LNCaP clone FGC (cell line): Measurements from ENCODE around the gene GABRD.
"Not testable (repeated sequence)": the region's sequence is repeated elsewhere in the genome, so short reads cannot be mapped to it uniquely, and the experiment has no call there.

Source experiments
- DNase-seq: peaks from one replicate; pipeline ENCODE4 v3.0.0-alpha.2; 2011; ENCODE audit warnings: low read depth
- H3K4me3 ChIP-seq: 2 replicates; pipeline ENCODE4 v1.5.1; 2011; ENCODE audit warnings: mild to moderate bottlenecking, low read depth, low read length, control low read depth
- TF ChIP-seq, protein P1 (sequence below): IDR thresholded peaks from 2 replicates; pipeline ENCODE4 v1.5.1; 2012; ENCODE audit warnings: mild to moderate bottlenecking; ENCODE audit not compliant: control insufficient read depth, insufficient read depth; ENCODE audit errors: extremely low read depth

Gene GABRD

DNA sequence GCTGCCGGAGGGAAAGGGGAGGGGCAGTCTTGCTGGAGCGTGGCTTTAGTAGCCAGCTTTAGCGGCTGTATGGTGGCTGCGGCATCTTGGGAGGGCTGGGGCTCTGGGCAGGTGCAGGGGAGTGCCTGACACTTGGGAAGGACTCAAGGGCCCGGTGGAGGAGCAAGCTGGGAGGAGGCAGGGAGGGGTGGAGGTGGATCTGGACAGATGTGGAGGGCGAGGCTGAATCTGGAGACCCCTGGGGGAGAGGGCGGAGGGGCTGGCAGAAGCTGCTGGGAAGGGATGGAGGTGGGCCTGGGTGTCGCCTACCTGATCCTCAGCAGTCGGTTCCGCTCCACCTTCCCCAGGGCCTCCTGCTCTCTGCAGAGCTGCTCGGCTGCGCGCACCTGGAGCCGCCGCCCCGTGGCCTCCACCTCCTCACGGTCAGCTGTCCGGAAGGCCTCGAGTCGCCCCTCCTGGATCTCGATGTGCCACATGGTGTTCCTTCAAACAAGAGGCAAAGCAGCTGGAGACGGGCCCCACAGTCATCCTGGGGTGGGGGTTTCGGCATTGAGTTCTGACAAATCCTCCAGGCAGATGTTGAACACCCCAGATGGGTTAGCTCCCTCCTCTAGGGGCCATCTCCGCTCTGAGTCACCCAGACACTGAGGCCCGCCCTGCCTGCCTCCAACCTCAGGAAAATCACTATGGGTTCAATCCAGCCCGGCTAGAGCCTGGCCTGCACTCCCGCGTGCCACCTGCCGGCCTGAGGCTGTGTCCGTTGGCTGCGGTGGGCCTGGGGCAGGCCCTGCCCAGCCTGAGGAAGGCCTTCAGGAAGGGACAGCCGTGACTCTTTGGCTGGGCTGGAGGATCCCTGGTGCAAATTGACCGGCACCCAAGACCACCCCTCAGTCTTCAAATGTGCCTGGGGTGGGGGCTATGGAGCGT, 45.2 kb upstream of the GABRD start:
- TF ChIP-seq, protein P1, sequence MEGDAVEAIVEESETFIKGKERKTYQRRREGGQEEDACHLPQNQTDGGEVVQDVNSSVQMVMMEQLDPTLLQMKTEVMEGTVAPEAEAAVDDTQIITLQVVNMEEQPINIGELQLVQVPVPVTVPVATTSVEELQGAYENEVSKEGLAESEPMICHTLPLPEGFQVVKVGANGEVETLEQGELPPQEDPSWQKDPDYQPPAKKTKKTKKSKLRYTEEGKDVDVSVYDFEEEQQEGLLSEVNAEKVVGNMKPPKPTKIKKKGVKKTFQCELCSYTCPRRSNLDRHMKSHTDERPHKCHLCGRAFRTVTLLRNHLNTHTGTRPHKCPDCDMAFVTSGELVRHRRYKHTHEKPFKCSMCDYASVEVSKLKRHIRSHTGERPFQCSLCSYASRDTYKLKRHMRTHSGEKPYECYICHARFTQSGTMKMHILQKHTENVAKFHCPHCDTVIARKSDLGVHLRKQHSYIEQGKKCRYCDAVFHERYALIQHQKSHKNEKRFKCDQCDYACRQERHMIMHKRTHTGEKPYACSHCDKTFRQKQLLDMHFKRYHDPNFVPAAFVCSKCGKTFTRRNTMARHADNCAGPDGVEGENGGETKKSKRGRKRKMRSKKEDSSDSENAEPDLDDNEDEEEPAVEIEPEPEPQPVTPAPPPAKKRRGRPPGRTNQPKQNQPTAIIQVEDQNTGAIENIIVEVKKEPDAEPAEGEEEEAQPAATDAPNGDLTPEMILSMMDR: no peak
- no peak overlapping the region for H3K4me3 ChIP-seq
- DNase-seq: no peak

DNA sequence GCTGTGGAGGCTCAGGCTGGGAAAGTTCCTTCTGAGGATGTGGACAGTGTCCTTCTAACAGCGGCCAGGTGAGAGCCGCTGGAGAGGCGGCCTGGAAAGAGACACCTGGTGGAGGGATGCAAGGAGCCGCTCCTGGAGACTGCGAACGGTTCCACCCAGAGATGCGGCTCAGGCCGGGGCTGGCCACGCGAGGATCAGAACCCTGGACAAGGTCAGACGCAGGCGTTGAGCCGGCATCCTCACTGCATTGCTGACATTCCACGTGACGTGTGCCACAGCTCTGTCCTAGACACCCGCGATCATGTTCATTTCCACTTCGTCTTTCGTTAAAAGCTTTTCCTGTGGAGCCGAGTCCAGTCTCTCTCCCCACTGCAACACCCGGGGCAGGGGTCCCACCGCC, 44.3 kb upstream of the GABRD start:
- H3K4me3 ChIP-seq: no peak overlapping the region
- TF ChIP-seq, protein P1: no peak
- no peak for DNase-seq

DNA sequence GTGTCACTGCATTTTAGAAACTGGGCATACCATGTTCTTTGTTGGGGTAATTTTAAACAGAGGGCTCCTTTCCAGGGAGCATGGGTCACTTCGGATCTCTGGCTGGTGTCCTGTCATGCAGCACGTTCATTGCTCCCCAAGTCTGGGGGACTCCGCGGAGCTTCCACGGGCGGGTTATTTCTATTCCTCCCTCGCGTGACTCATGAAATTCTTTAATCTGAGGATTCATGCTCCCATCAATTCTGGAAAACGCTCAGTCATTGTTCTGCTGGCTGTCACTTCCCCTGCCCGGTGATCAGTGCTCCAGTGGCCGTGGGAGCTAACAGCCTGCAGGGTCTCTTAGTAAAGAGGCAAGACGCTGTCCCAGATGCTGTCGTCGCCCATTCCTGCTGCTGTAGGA, 43.6 kb upstream of the GABRD start:
- TF ChIP-seq, protein P1: no peak
- DNase-seq: no peak
- no peak overlapping the region for H3K4me3 ChIP-seq

DNA sequence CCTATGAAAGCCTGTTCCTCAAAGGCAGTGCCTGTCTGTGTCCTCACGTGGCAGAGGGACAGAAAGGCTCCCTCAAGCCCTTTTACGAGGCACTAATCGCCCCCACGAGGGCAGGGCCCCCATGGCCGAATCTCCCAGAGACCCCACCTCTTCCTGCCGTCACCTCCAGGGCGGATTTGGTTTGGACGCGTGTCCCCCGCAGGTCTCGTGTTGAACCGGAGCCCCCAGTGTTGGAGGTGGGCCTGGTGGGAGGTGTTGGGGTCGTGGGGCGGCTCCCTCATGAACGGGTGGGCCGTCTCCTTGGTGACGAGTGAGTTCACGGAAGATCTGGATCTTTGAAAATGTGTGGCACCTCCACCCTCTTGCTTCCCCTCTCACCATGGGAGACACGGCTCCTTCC, 43.1 kb upstream of the GABRD start:
- TF ChIP-seq, protein P1: no peak
- no peak overlapping the region for H3K4me3 ChIP-seq
- DNase-seq: no peak

DNA sequence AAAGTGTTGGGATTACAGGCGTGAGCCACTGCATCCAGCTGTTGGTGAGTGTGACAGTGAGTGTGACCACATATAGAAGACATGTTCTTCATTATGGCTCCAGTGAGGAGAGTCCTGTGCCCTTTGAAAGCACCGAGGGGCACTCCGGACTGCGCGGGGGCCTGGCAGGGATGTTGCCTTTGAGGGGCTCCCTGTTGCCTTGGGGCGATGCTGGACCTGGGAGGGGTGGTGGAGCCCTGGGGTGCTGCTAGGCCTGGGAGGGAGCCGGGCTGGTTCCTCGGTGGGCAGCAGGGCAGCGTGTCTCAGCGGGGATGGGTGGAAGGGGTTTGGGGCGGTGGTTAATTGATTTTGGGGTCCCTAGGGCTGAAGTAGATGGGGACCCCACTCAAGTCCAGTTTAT, 41.0 kb upstream of the GABRD start:
- TF ChIP-seq, protein P1: no peak
- H3K4me3 ChIP-seq: no peak overlapping the region
- DNase-seq: no peak

DNA sequence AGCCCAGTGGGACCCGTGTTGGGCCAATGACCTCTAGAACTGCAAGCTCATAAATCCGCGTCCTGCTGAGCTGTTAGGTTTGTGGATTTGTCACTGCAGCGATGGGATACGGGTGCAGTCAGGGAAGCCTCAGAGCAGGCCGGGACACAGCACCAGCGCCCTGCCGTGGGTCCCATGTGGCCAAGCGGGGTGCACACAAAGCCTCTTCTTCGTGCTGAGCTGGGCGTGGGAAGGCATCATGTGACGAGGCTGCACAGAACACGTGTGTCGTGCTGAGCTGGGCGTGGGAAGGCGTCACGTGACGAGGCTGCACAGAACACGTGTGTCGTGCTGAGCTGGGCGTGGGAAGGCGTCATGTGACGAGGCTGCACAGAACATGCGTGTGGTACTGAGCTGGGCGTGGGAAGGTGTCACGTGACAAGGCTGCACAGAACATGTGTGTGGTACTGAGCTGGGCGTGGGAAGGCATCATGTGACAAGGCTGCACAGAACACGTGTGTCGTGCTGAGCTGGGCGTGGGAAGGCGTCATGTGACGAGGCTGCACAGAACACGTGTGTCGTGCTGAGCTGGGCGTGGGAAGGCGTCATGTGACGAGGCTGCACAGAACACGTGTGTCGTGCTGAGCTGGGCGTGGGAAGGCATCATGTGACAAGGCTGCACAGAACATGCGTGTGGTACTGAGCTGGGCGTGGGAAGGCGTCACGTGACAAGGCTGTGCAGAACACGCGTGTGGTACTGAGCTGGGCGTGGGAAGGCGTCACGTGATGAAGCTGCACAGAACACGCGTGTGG, 40.3 kb upstream of the GABRD start:
- not testable (repeated sequence) for H3K4me3 ChIP-seq, DNase-seq

DNA sequence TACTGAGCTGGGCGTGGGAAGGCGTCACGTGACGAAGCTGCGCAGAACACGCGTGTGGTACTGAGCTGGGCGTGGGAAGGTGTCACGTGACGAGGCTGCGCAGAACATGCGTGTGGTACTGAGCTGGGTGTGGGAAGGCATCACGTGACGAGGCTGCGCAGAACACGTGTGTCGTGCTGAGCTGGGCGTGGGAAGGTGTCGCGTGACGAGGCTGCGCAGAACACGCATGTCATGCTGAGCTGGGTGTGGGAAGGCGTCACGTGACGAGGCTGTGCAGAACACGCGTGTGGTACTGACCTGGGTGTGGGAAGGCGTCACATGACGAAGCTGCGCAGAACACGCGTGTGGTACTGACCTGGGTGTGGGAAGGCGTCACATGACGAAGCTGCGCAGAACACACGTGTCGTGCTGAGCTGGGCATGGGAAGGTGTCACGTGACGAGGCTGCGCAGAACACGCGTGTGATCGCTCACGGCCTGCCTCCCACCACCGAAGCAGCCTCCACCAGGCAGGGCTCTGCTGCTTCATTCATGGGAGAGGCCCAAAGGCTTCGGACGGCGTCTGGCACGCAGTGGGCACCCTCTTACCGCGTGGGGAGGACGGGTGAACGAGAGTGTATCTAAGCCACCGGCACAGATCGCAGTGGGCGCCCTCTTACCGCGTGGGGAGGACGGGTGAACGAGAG, 39.5 kb upstream of the GABRD start:
- TF ChIP-seq, protein P1: no peak
- no peak overlapping the region for H3K4me3 ChIP-seq
- no peak for DNase-seq
